GM08714 (cell line): ENCODE results near the gene AKT3.
"Not testable (repeated sequence)": the region's sequence is repeated elsewhere in the genome, so short reads cannot be mapped to it uniquely, and the experiment has no call there.

Experiments
- H3K4me3 ChIP-seq: fragments of 200-500 bp; sonication (Bioruptor generic); 2 replicates; pipeline ENCODE4 v1.5.1; 2014; ENCODE audit warnings: mild to moderate bottlenecking, low read length, inconsistent platforms
- ZNF274 ChIP-seq: IDR thresholded peaks from 2 replicates; pipeline ENCODE4 v1.6.1; 2012; ENCODE audit warnings: mild to moderate bottlenecking, low read depth, low read length

The AKT3 gene

DNA sequence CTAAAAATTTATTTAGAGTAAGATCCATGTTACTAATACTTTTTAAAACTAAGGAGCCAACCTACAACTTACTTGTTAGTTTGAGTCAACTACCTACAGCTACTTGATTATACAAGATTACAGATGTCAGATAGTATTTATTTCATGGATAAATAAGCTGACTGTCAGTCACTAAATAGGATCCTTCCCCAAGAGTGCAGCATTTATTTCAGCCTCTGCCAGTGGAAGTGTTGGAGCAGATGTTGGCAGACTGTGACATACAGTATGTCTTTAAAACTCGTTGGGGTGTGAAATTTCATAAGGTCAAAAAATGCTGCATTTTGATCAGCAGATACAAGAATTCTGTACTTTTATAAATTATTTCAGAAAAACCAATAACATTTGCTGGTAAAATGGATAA lies 156.2 kb downstream of the AKT3 start:
- no peak for TF ChIP-seq ZNF274
- H3K4me3 ChIP-seq, result no peak overlapping the region

GRCh38 chr1:243686159-243686558 lies 163.9 kb downstream of the AKT3 start:
- no peak for TF ChIP-seq ZNF274
- H3K4me3 ChIP-seq, result no peak overlapping the region

DNA sequence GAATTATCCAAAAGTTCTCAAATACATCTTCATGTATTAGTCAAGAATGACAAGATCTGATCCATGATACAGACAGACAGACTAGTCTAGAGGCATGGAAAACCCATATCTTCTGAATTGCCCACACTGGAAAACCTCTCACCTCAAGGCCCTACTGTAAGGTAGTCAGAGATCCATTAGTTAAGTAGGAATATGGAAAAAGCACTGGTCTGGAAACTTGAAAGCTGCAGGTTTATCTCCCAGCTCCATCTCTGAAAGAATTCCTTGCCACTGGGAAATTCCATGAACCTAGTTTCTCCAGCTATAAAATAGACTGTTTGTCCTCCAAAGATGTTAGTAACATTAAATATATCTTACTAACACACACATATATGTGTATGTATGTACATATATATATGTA lies 169.2 kb downstream of the AKT3 start:
- no peak for TF ChIP-seq ZNF274
- no peak overlapping the region for H3K4me3 ChIP-seq

- H3K4me3 ChIP-seq, result no peak overlapping the region
- TF ChIP-seq ZNF274, result no peak
These were observed 177.4 kb downstream of the AKT3 start for GRCh38 chr1:243672539-243673074.

GRCh38 chr1:243667591-243667990 lies 182.5 kb downstream of the AKT3 start:
- no peak for TF ChIP-seq ZNF274
- no peak overlapping the region; the same call in 1 of the 2 replicates for H3K4me3 ChIP-seq

DNA sequence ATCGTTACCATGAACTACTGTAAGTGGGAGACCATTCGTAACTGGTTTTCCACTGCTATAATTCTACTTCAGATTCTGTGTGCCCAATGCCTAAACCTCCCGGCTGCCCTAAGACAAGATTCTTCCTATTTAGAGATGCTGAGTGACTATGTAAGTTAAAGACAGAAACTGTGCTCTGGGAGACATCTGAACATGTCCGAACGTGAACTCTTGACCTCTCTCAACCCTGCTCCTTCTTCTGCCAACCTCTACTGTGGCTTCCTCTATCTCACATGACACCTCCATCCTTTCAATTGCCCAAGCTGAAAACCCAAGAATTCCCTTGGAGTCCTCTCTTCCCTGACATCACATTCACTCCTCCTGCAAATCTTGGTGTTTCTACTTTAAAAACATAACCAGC lies 182.9 kb downstream of the AKT3 start:
- no peak for TF ChIP-seq ZNF274
- H3K4me3 ChIP-seq, result no peak overlapping the region; the same call in 1 of the 2 replicates

- TF ChIP-seq ZNF274, result no peak
- H3K4me3 ChIP-seq, result no peak overlapping the region
These were observed 186.4 kb downstream of the AKT3 start for GRCh38 chr1:243663651-243664050.

GRCh38 chr1:243662169-243662568 lies 187.9 kb downstream of the AKT3 start:
- not testable (repeated sequence) for H3K4me3 ChIP-seq

DNA sequence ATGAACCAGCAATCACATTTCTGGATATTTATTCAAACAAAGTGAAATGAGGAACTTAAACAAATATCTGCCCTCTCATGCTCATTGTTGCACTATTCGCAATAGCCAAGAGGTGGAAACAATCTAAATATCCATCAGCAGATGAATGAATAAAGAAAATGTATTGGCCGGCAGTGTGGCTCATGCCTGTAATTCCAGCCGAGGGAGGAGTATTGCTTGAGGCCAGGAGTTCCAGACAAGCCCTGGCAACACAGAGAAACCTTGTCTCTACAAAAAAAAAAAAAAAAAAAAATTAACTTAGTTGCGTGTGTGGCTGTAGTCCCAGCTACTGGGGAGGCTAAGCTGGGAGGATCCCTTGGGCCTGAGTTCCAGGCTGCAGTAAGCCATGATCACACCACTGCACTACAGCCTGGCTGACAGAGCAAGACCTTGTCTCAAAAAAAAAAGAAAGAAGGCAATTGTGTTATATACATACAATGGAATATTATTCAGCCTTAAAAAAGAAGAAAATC lies 191.4 kb downstream of the AKT3 start:
- no peak overlapping the region for H3K4me3 ChIP-seq
- TF ChIP-seq ZNF274, result no peak

- H3K4me3 ChIP-seq, result no peak overlapping the region
- no peak for TF ChIP-seq ZNF274
These were observed 192.2 kb downstream of the AKT3 start for GRCh38 chr1:243657793-243658192.

DNA sequence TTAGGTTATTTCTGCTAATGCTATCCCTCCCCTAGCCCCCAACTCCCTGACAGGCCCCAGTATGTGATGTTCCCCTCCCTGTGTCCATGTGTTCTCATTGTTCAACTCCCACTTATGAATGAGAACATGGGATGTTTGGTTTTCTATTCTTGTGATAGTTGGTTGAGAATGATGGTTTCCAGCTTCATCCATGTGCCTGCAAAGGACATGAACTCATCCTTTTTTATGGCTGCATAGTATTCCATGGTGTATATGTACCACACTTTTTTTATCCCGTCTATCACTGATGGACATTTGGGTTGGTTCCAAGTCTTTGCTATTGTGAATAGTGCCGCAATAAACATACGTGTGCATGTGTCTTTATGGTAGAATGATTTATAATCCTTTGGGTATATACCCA lies 200.5 kb downstream of the AKT3 start:
- not testable (repeated sequence) for H3K4me3 ChIP-seq

- no peak overlapping the region for H3K4me3 ChIP-seq
- TF ChIP-seq ZNF274, result no peak
These were observed 203.2 kb downstream of the AKT3 start for GRCh38 chr1:243646841-243647240.

DNA sequence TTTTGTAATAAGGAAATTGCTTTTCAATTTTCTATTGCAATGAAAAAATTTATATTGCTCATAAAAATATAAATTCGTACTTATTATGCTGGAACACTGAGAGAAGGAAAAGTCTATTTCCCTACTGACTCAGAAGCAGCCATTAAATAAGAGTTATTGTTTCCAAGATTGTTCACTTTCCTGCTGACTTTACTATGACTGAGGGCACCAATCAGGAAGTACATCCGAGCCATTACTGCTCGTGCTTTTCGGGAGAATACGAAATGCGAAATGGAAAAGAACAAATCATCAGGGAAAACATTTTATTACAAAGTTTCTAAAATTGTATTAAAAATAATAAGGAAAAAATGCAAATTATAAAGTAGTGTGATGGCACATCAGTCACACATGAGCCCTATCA lies 204.8 kb downstream of the AKT3 start:
- no peak overlapping the region for H3K4me3 ChIP-seq
- no peak for TF ChIP-seq ZNF274

- TF ChIP-seq ZNF274, result no peak
- no peak overlapping the region for H3K4me3 ChIP-seq
These were observed 207.1 kb downstream of the AKT3 start for GRCh38 chr1:243642936-243643335.

- no peak for TF ChIP-seq ZNF274
These were observed 210.9 kb downstream of the AKT3 start for GRCh38 chr1:243639027-243639658.

GRCh38 chr1:243638186-243638585 lies 211.9 kb downstream of the AKT3 start:
- TF ChIP-seq ZNF274, result no peak
- no peak overlapping the region for H3K4me3 ChIP-seq

More at GRCh38 chr1:243639027-243639658, 210.9 kb downstream of the AKT3 start:
- H3K4me3 ChIP-seq, result no peak overlapping the region

DNA sequence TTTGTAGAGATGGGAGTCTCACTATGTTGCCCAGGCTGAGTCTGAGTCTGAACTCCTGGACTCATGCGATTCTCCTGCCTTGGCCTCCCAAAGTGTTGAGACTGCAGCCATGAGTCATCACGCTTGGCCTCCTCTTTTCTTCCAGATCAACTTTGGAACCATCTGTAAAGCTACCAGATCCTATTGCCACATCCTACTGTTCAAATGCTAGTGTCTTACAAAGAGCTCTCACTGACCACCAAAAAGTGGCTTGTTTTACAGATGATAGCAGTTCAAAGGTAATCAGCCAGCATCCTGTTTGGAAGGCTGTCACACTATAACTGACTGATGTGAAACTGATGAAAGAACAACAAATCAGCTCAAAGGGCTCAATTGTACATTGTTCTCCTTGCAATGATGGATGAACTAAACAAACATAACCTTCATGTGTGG lies 221.6 kb downstream of the AKT3 start:
- no peak overlapping the region for H3K4me3 ChIP-seq
- TF ChIP-seq ZNF274, result no peak
